K562 (cell line): ENCODE measurements around the gene RRM2. TPM values are rescaled to one million over a fixed set of nuclear protein-coding genes. Genes with fewer than 3 reads are reported as not detected.

ENCODE experiments used
- ATAC-seq: fragments of 200-7000 bp; cut with Tn5 transposase; 3 replicates; pipeline ENCODE4 v1.9.1; 2020; ENCODE audit warnings: moderate library complexity
- BruUV-seq: library from RNA; stranded (reverse); fragments of 400-500 nt; replicated peaks from 2 replicates; lab custom pipeline; 2021; lab: Mats Ljungman, UMichigan
- CTCF ChIA-PET: fragments of 300-600 bp; formaldehyde crosslinking; extraction: SDS; loops from one replicate; lab custom pipeline; 2021; ENCODE audit warnings: low intra/inter-chr PET ratio; lab: Yijun Ruan, JAX
- POLR2A ChIA-PET: fragments of 300-600, 350-650 bp; sonication (Branson Sonifier 250); formaldehyde crosslinking; extraction: SDS; loops from one replicate; lab custom pipeline; 2021; ENCODE audit warnings: antibody characterized with exemption, inconsistent platforms; lab: Yijun Ruan, JAX
- DNase-seq, 4 experiments: peaks; one replicate each; pipeline versions ENCODE4 v3.0.0 to v3.0.0-alpha.2; 2011 to 2018; ENCODE audit warnings: low spot score in 3 of 4, mixed read lengths in 3 of 4; ENCODE audit errors: extremely low read depth in 1 of 4
- FAIRE-seq: peaks from 2 replicates; lab custom pipeline; 2011; peaks lifted over from hg19 to GRCh38; lab: Jason Lieb, UNC
- H2AFZ ChIP-seq: 2 replicates; pipeline ENCODE4 v1.6.0; 2011; ENCODE audit warnings: low read depth, low read length, control low read depth, inconsistent platforms
- H3K27ac ChIP-seq: fragments of 200-600 bp; 3 replicates; pipeline ENCODE4 v1.8.0; 2011; ENCODE audit warnings: low read depth, mild to moderate bottlenecking, control low read depth, inconsistent platforms, low read length, moderate library complexity, mixed read lengths; ENCODE audit errors: extremely low read depth
- H3K27me3 ChIP-seq, 2 experiments: fragments of 300-600 bp in 1 of 2; 2 replicates in 1 of 2; 3 replicates in 1 of 2; pipeline versions ENCODE4 v1.6.0 to v1.8.0; 2011; ENCODE audit warnings: inconsistent platforms in 2 of 2, low read length in 2 of 2, mild to moderate bottlenecking in 1 of 2, mixed read lengths in 1 of 2, moderate library complexity in 1 of 2; ENCODE audit not compliant: control insufficient read depth in 2 of 2, insufficient read depth in 2 of 2
- H3K36me3 ChIP-seq: fragments of 300-600 bp; 3 replicates; pipeline ENCODE4 v1.8.0; 2011; ENCODE audit warnings: mild to moderate bottlenecking, low read length, inconsistent platforms; ENCODE audit not compliant: control insufficient read depth, insufficient read depth
- H3K4me1 ChIP-seq, 2 experiments: fragments of 200-600 bp in 1 of 2; replicated peaks in 1 of 2; 2 replicates in 1 of 2; 3 replicates in 1 of 2; pipeline versions ENCODE4 v1.5.1 to v1.8.0; 2011; ENCODE audit warnings: inconsistent platforms in 2 of 2, low read length in 2 of 2, mild to moderate bottlenecking in 1 of 2, mixed read lengths in 1 of 2, moderate library complexity in 1 of 2; ENCODE audit not compliant: control insufficient read depth in 2 of 2, insufficient read depth in 2 of 2
- H3K4me2 ChIP-seq: 2 replicates; pipeline ENCODE4 v1.6.1; 2011; ENCODE audit warnings: low read length, control low read depth, inconsistent platforms, mixed read lengths; ENCODE audit not compliant: insufficient read depth
- H3K4me3 ChIP-seq: fragments of 200-600 bp; sonication (generic), shearing (Covaris generic); 2 replicates; pipeline ENCODE4 v1.5.1; 2016; ENCODE audit warnings: control low read depth, inconsistent platforms
- H3K79me2 ChIP-seq: fragments of 200-600 bp; 3 replicates; pipeline ENCODE4 v1.8.0; 2011; ENCODE audit warnings: low read length, inconsistent platforms; ENCODE audit not compliant: control insufficient read depth, insufficient read depth
- H3K9ac ChIP-seq, 2 experiments: 2 replicates each; pipeline versions ENCODE4 v1.6.0 to v1.6.1; 2011; ENCODE audit warnings: low read depth in 2 of 2, low read length in 2 of 2, control low read depth in 1 of 2, inconsistent platforms in 1 of 2, mild to moderate bottlenecking in 1 of 2, mixed read lengths in 1 of 2; ENCODE audit not compliant: insufficient read depth in 1 of 2
- H3K9me1 ChIP-seq: one replicate; pipeline ENCODE4 v1.6.0; 2011; ENCODE audit warnings: inconsistent platforms, mild to moderate bottlenecking, low read length, moderate library complexity; ENCODE audit not compliant: control insufficient read depth, insufficient read depth
- H3K9me3 ChIP-seq: replicated peaks from 2 replicates; pipeline ENCODE4 v1.5.1; 2011; ENCODE audit warnings: low read depth, low read length, inconsistent platforms; ENCODE audit not compliant: control insufficient read depth, insufficient read depth
- H4K20me1 ChIP-seq: replicated peaks from 2 replicates; pipeline ENCODE4 v1.6.1; 2011; ENCODE audit warnings: low read length, inconsistent platforms, mixed read lengths; ENCODE audit not compliant: control insufficient read depth, insufficient read depth
- CBX2 ChIP-seq: fragments of 200-600 bp; sonication (generic); IDR thresholded peaks from one replicate; pipeline ENCODE4 v1.6.1; 2012; ENCODE audit warnings: mild to moderate bottlenecking, low read length, inconsistent platforms; ENCODE audit not compliant: insufficient read depth, poor library complexity, severe bottlenecking
- SRSF3 ChIP-seq: fragments of 200-400 bp; formaldehyde crosslinking; IDR thresholded peaks from 2 replicates; pipeline ENCODE4 v1.6.1; 2016; ENCODE audit warnings: mild to moderate bottlenecking, low read length, moderate library complexity; ENCODE audit not compliant: insufficient read depth
- VEZF1 ChIP-seq: fragments of 200-800 bp; sonication (Bioruptor generic); IDR thresholded peaks from 2 replicates; pipeline ENCODE4 v1.6.1; 2017; ENCODE audit warnings: missing genetic modification characterization, missing compliant biosample characterization
- ZFX ChIP-seq: sonication (generic); formaldehyde crosslinking; IDR thresholded peaks from 2 replicates; pipeline ENCODE4 v1.8.0; 2022; ENCODE audit warnings: mild to moderate bottlenecking, missing genetic modification reagents, moderate library complexity
- ZNF124 ChIP-seq: sonication (generic); formaldehyde crosslinking; IDR thresholded peaks from 2 replicates; pipeline ENCODE4 v1.8.1; 2022; ENCODE audit warnings: missing genetic modification reagents
- WGBS: fragments of 100-300 bp; shearing (Covaris generic); methylation state at CpG from one replicate; pipeline ENCODE4 v1.1.6; 2016; ENCODE audit warnings: low coverage, mixed read lengths; ENCODE audit not compliant: insufficient coverage; ENCODE audit errors: missing lambda C conversion rate; 5-methylcytosine and 5-hydroxymethylcytosine counted together
- in situ Hi-C: fragments of 300-500 bp; cut with MboI; formaldehyde crosslinking; loops from 4 replicates; pipeline ENCODE4 v1.15.0; 2018; ENCODE audit warnings: inconsistent platforms, mixed read lengths
- intact Hi-C: fragments of 100-400 bp; cut with micrococcal nuclease; formaldehyde crosslinking; loops from 2 replicates; pipeline ENCODE4 v1.14.2; 2022
- polyA plus RNA-seq, 8 experiments: library from polyadenylated mRNA; depleted of rRNA in 4 of 8; stranded (reverse) in 5 of 8; unstranded in 3 of 8; fragments of >200 nt; fragmentation: Nextera tagmentation in 2 of 8; fragmentation: Illumina TruSeq in 1 of 8; extraction: Ambion mirVana in 2 of 8; extraction: Trizol in 1 of 8; gene quantifications; 2 replicates each; pipeline versions ENCODE4 v1.2.1 to v1.2.3, GENCODE V29; 2011 to 2014; ENCODE audit warnings: inconsistent platforms in 1 of 8, missing spikeins in 1 of 8
- total RNA-seq, 7 experiments: library from RNA; depleted of rRNA in 6 of 7; stranded (reverse); fragments of >200 nt in 6 of 7; fragmentation: Illumina TruSeq in 2 of 7; extraction: Trizol in 2 of 7; gene quantifications; 2 replicates each; pipeline versions ENCODE4 v1.2.1 to v1.2.3, GENCODE V29; 2011 to 2021; ENCODE audit warnings: low replicate concordance in 1 of 7

RRM2 gene
- total and polyA plus RNA-seq, 9 of the 15 experiments (the other 6 are each of a cell fraction or from before 2014, with no cell fraction given): 50.1 to 244 (median 128) TPM

GRCh38 chr2:10078704-10079265 lies 43.8 kb upstream of the RRM2 start:
- Histone ChIP-seq H3K36me3 (no peaks in the 10 kb centered on the region), H3K9ac (no peak overlapping the region), H3K27me3 (peaks cover 58 to 66% of the 10 kb centered on the region in 2 experiments), H4K20me1 (0 out of 2 replicates have a peak, but pooled peaks cover 7% of the 10 kb centered on the region), H3K9me1 (no peaks in the 10 kb centered on the region), H3K9me3 (no peaks in the 10 kb centered on the region), H3K79me2 (no peaks in the 10 kb centered on the region), H3K4me3 (no peak overlapping the region), H2AFZ (no peak overlapping the region), H3K4me2 (0 out of 2 replicates have a peak overlapping the region, but pooled peaks have one; percentile 13), H3K27ac (no peak overlapping the region), H3K4me1 (peaks cover 0 to 19% of the 10 kb centered on the region in 2 experiments; a peak in 3 of 5 replicates)
- BruUV-seq: no TSS peak
- no peak for DNase-seq
- WGBS: 11% methylated on average over 11 of the region's 12 CpGs
- in situ Hi-C loops (no loop called here), intact Hi-C loops (no loop called here)
- ChIA-PET POLR2A (interaction anchor here (1.1 kb wide), 2 partner anchors 8 to 369 kb away, joined by 3 to 4 read pairs; partner anchors contain the start of gene ODC1), CTCF (no interaction called here)
- ATAC-seq: no peak
- FAIRE-seq: no peak
- TF ChIP-seq ZNF124 (CRISPR knock-in tag): no peak
- peak; percentile 61 for TF ChIP-seq CBX2

- no peaks in the 10 kb centered on the region for H3K9me3 ChIP-seq
- H3K27ac ChIP-seq: no peak overlapping the region
- peaks cover 58 to 66% of the 10 kb centered on the region in 2 experiments for H3K27me3 ChIP-seq
- H3K9me1 ChIP-seq: no peaks in the 10 kb centered on the region
- TF ChIP-seq ZFX (CRISPR knock-in tag) (0 out of 2 replicates have a peak, but pooled peaks have one; percentile 4), SRSF3 (no peak), VEZF1 (0 out of 2 replicates have a peak, but pooled peaks have one; percentile 0)
- 35% methylated on average over 32 of the region's 53 CpGs for WGBS
- peak overlapping the region in 1 of 2 experiments; percentile 39; a peak in 1 of 4 replicates for H3K9ac ChIP-seq
- BruUV-seq: no TSS peak
- peaks cover 0 to 19% of the 10 kb centered on the region in 2 experiments; a peak in 3 of 5 replicates for H3K4me1 ChIP-seq
- FAIRE-seq (no peak), DNase-seq (no peak), ATAC-seq (peak; percentile 13)
- H3K4me2 ChIP-seq: peak overlapping the region; percentile 13; the same call in 1 of the 2 replicates
- CTCF ChIA-PET: no interaction called here
- peak overlapping the region; percentile 17; the same call in 1 of the 2 replicates for H3K4me3 ChIP-seq
- in situ Hi-C loops: no loop called here
- H3K79me2 ChIP-seq: no peaks in the 10 kb centered on the region
- POLR2A ChIA-PET: interaction anchor here (1.1 kb wide), 2 partner anchors 8 to 369 kb away, joined by 3 to 4 read pairs; partner anchors contain the start of gene ODC1
- intact Hi-C loops: no loop called here
- no peaks in the 10 kb centered on the region for H3K36me3 ChIP-seq
- no peak overlapping the region for H2AFZ ChIP-seq
- 0 out of 2 replicates have a peak, but pooled peaks cover 7% of the 10 kb centered on the region for H4K20me1 ChIP-seq
Measured at GRCh38 chr2:10079266-10079869, 43.2 kb upstream of the RRM2 start.
